Measurements from ENCODE around the gene DCST2.

DCST2 gene

GRCh38 chr1:155048449-155049334 is 15.1 kb upstream of the DCST2 start:
- no peak for DNase-seq

- peak; percentile 71 for DNase-seq
Observed at GRCh38 chr1:155044812-155045657, 11.5 kb upstream of the DCST2 start.

DNA sequence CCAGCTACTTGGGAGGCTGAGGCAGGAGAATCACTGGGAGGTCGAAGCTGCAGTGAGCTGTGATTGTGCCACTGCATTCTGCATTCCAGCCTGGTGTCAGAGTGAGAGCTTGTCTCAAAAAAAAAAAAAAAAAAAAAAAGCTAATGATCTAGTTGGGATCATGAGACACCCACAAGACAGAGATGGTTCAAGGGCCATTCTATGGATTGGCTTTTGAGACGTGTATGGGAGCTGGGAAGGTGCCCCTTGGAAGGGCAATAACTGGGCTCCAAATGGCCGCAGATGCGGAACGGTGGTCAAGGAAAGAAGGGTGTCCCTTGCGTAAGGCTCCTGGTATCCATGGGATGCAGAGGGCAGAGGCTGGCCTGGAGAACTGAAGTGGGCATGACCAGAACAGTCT is 10.8 kb upstream of the DCST2 start:
- no peak for DNase-seq

DNA sequence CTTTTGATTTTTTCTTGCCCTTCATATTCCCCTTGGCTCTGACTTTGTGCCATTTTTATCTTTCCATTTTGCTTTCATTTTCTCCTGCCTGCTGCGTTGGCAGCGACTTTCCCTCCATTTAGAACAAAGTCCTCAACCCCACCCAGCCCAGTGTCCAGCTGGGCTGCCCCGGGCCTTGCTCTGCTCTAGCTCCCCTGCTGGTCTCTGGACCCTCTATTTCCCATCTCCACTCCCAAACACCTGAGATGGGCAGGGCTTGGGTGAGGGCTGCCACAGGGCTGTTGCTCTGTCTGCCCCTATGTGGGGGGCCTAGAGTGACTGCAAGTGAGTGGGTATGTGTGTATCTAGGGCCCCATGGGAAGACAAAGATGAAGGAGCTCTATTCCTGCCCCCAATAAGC is 10.2 kb upstream of the DCST2 start:
- no peak for DNase-seq

DNA sequence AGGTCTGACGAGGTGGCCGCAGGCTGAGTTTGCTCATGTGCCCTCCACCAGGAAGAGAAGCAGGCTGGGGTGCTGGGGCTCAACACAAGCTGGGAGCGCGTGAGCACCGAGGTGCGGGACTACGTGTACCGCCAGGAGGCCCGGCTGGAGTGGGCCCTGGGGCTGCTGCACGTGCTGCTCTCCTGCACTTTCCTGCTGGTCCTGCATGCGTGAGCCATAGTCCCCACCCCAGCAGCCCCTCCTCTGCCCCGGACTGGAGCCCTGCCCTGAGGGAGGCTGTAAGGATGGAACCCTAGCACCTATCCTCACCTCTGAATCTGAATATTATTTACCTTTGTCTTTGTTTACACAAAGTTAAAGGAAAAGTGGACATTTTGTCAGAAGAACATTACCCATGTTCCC is 9.7 kb upstream of the DCST2 start:
- no peak for DNase-seq

GRCh38 chr1:155042789-155043188 is 9.2 kb upstream of the DCST2 start:
- no peak for DNase-seq

DNA sequence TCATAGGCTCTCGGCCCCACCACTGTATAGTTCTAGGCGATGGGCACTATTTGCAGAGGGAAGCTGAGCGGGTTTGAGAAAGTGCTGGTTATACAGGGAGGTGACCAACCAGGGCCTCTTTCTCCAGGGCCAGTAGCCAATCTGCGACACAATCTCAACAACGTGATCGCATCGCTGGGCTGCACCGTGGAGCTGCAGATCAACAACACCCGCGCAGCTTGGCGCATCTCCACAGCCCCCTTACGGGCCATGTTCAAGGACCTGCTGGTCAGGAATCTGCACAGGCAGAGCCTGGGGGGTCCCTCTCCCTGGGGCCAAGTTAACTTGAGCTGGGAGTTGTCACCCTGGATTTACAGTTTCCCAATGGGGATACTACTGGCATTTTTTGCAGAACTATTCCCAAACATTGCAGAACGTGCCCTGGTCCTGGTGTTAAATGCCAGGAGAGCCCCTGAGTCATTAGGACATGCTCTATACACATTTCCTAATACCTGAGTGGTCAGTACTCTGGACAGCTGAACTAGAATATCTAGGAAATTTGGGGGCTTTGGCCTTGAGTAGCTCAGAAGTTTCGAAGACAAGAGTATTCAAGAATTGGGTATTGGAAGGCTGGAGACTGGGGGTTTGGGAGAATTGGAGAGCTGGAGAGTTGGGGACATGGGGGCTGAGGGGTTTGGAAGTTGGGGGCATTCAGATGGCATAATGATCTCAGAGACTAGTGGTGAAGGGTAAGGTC is 6.9 kb upstream of the DCST2 start:
- DNase-seq = no peak

DNA sequence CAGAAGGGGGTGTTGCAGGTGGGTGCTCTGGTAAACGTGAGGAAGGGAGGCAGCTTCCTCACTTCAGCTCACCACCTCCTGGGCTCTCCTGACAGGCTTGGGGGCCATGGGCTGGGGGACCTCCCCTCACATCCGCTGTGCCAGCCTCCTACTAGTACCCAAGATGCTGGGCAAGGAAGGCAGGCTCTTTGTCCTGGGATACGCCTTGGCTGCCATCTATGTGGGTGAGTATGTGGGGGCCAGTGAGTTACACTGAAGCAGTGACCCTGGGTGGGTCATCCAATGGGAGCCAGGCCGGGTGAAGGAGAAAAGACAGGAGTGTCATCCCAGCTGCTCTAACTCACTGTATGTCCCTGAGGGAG is 5.7 kb upstream of the DCST2 start:
- no peak for DNase-seq

GRCh38 chr1:155038602-155039307 is 5.2 kb upstream of the DCST2 start:
- DNase-seq = no peak

- no peak for DNase-seq
Observed at GRCh38 chr1:155037851-155038441, 4.4 kb upstream of the DCST2 start.

GRCh38 chr1:155037043-155037442 is 3.5 kb upstream of the DCST2 start:
- no peak for DNase-seq

GRCh38 chr1:155035936-155036335 is 2.4 kb upstream of the DCST2 start:
- no peak for DNase-seq

- DNase-seq = no peak
Observed at GRCh38 chr1:155034318-155035208, 982 bp upstream of the DCST2 start.

GRCh38 chr1:155032886-155033285 is 695 bp downstream of the DCST2 start:
- DNase-seq = no peak

DNA sequence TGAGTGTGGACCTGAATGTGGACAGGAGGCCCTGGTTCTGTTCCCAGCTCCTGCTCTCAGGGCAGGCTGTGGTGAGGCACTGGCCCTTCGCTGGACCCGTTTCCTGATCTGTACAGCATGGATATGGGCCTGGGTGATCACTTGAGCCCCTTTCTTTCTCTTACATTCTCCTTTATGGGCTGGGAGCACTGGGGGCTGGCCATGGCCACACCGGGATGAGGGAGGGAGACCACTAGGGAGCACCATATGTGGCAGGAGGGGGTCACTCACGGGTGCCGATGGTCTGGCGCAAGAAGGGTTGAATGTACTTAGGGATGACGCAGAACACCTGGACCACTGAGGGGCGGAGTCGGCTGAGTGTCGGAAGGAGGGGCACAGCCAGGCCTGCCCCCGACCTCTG is 2.7 kb downstream of the DCST2 start:
- DNase-seq = no peak

DNA sequence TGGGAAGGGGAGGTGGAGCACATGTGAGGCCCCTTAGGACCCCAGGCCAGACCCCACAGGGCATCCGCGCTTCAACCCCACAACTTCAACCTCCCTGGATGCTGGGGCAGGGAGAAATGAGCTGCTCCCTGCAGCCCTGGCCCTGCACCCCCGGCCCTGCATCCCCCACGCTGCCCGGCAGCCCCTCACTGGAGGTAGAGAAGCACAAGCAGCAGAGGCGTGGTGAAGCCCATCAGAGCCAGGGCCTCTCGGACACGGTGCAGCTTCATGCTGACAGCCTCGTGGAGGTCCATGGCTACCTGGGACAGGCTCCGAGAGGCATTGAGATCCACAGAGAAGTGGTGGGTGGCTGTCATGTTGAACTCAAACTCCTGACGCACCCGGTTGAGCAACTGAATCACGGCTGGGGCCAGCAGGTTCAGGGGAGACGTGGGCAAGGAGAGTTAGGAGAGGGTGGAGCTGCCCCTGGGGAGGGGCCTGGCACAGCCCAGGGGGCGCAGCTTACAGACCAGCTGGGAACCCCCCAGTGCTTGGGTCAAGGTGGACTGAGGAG is 3.3 kb downstream of the DCST2 start:
- DNase-seq = no peak

DNA sequence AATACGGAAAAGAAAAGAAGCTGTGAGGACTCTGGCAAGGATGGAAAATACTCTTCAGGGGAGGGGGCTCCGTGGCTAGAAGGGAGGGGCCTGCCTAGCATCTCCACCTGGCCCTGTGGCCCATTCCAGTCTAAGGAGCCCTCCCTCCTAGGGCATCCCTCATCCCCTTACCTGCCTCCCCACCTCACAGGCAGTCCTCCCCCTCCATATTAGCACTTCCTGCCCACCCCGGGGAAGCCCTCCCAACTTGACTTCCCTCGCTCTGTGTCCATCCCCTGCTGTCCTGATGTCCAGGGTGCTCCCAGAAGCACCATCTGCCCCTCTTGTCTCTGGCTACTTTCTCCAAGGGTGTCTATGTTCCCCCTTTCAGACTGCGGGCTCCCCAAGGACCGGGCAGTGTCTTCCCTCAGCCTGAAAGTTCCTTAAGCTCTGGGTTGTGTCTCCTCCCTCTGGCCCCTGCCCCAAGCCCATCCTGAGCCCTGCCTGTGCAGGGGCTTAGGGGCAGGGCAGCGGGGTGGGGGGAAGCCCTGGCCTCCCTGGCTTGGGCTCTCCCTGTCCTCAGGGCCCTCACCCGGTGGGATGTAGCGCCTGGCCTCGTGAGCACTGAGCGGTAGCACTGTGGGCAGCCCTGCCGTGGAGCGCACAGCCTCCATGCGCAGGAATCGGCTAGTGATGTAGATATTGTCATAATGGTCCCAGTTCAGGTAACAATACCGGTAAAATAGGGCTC is 3.9 kb downstream of the DCST2 start:
- DNase-seq = no peak

DNA sequence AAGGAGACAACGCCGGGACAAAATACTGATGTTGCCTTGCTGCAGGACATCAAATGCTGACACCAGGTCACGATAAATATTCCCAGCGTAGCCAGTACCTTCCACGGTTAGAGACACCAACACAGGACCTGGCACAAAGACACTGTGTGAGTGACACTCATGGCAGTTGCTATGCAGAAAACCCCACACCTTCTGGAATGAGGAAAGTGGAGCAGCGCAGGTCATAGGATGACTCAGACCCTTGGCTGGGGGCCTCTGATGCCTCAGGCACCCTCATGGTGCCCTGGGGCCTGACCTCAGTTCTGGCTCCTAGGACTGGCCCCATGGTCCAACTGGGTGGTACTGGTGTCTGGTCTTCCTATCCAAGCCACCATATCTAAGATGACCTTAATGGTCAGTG is 7.0 kb downstream of the DCST2 start:
- no peak for DNase-seq

DNA sequence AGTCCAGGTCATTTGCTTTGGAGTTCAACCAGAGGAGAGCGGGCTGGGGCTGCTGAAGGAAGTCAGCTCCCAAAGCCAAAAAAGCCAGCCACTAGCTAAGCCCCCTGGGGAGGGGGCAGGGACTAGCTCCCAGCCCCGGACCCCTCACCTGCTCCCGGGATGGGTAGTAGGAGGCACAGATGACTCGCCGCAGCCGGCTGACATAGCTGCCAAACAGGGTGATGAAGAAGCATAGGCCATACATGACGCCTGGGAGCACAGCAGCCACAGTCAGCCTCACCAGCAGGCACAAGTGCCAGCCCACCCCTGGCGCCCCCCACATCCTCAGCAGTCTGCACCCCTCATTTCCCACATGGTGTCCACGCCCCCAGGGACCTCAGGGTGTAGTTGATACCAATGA is 7.4 kb downstream of the DCST2 start:
- DNase-seq = no peak

GRCh38 chr1:155024315-155024714 is 9.3 kb downstream of the DCST2 start:
- no peak for DNase-seq

Data from activated CD8-positive, alpha-beta memory T cell treated with anti-CD3 and anti-CD28 coated beads for 24 hours (primary cell).